GM23338 (cell line): ENCODE measurements around the gene PLPPR3.

Source experiments
- CTCF ChIP-seq, 2 experiments: fragments of 200-600 bp in 1 of 2; sonication (generic) in 1 of 2; conservative IDR thresholded peaks; 2 replicates each; pipeline versions ENCODE4 v1.5.1 to v1.6.1; 2016 to 2017; ENCODE audit warnings: antibody characterized with exemption in 2 of 2, low read depth in 2 of 2, mild to moderate bottlenecking in 2 of 2, moderate library complexity in 1 of 2
- EZH2 ChIP-seq: fragments of 200-600 bp; sonication (generic); IDR thresholded peaks from one replicate; pipeline ENCODE4 v1.8.0; 2017; ENCODE audit warnings: antibody characterized with exemption, mild to moderate bottlenecking, low read depth; ENCODE audit not compliant: unreplicated experiment
- POLR2AphosphoS5 ChIP-seq: IDR thresholded peaks from 2 replicates; pipeline ENCODE4 v1.6.1; 2016; ENCODE audit warnings: antibody characterized with exemption, low read depth
- REST ChIP-seq: IDR thresholded peaks from one replicate; pipeline ENCODE4 v1.6.1; 2018; ENCODE audit warnings: antibody characterized with exemption; ENCODE audit not compliant: unreplicated experiment

- TF ChIP-seq REST: no peak
- no peak for TF ChIP-seq CTCF (conservative IDR thresholded peaks at IDR 0.05; ENCODE audit: low read depth in 2 of 2)
- TF ChIP-seq EZH2: no peak
- no peak for TF ChIP-seq POLR2AphosphoS5
Observed at GRCh38 chr19:784541-784940, 37.2 kb downstream of the PLPPR3 start.
